K562 (cell line): Measurements from ENCODE around the gene CERS6. TPM values are rescaled to one million over a fixed set of nuclear protein-coding genes. Genes with fewer than 3 reads are reported as not detected.

Experiments used
- ASH1L ChIP-seq: fragments of 450-650 bp; IDR thresholded peaks from 2 replicates; pipeline ENCODE4 v1.6.1; 2018; ENCODE audit warnings: borderline replicate concordance, mild to moderate bottlenecking, low read depth; ENCODE audit not compliant: partially characterized antibody
- CCAR2 ChIP-seq: fragments of 200-400 bp; formaldehyde crosslinking; IDR thresholded peaks from 2 replicates; pipeline ENCODE4 v1.6.1; 2017; ENCODE audit warnings: mild to moderate bottlenecking, low read depth, low read length
- GTF2F1 ChIP-seq: IDR thresholded peaks from 2 replicates; pipeline ENCODE4 v1.6.1; 2011; ENCODE audit warnings: low read depth, low read length, improper control_type of control experiment
- ILK ChIP-seq: fragments of 450-650 bp; IDR thresholded peaks from 2 replicates; pipeline ENCODE4 v1.6.1; 2016; ENCODE audit warnings: missing genetic modification characterization, low read depth, mild to moderate bottlenecking, missing compliant biosample characterization, moderate library complexity, borderline replicate concordance
- KDM4B ChIP-seq, 2 experiments: fragments of 450-650 bp in 1 of 2; sonication (generic) in 1 of 2; IDR thresholded peaks; 2 replicates each; pipeline ENCODE4 v1.6.1; 2016 to 2017; ENCODE audit warnings: borderline replicate concordance in 2 of 2, antibody characterized with exemption in 1 of 2, low read depth in 1 of 2, mild to moderate bottlenecking in 1 of 2
- MTF1 ChIP-seq: fragments of 250-450 bp; sonication (Bioruptor Pico); IDR thresholded peaks from 2 replicates; pipeline ENCODE4 v1.9.0; 2021; ENCODE audit warnings: moderate library complexity, mild to moderate bottlenecking, inconsistent platforms, borderline replicate concordance
- NFE2 ChIP-seq: IDR thresholded peaks from 2 replicates; pipeline ENCODE4 v1.6.1; 2014; ENCODE audit warnings: antibody characterized with exemption, low read depth
- NR2C1 ChIP-seq, 2 experiments: fragments of 450-650 bp; IDR thresholded peaks; 2 replicates each; pipeline ENCODE4 v1.6.1; 2017; ENCODE audit warnings: mild to moderate bottlenecking in 2 of 2, antibody characterized with exemption in 1 of 2, inconsistent platforms in 1 of 2, missing compliant biosample characterization in 1 of 2, missing genetic modification characterization in 1 of 2
- RBM15 ChIP-seq: fragments of 200-400 bp; formaldehyde crosslinking; IDR thresholded peaks from 2 replicates; pipeline ENCODE4 v1.6.1; 2018; ENCODE audit warnings: mild to moderate bottlenecking, low read length, moderate library complexity; ENCODE audit not compliant: insufficient read depth
- RFX7 ChIP-seq: fragments of 250-450 bp; sonication (Bioruptor Pico); IDR thresholded peaks from 2 replicates; pipeline ENCODE4 v1.5.1; 2021; ENCODE audit warnings: mild to moderate bottlenecking
- SFPQ ChIP-seq: fragments of 200-400 bp; formaldehyde crosslinking; IDR thresholded peaks from 2 replicates; pipeline ENCODE4 v1.6.1; 2017; ENCODE audit warnings: mild to moderate bottlenecking, low read depth, low read length, moderate library complexity
- SNIP1 ChIP-seq: fragments of 450-650 bp; IDR thresholded peaks from 2 replicates; pipeline ENCODE4 v1.7.1; 2017; ENCODE audit warnings: low read depth, mild to moderate bottlenecking
- SP1 ChIP-seq: sonication (generic); formaldehyde crosslinking; IDR thresholded peaks from 2 replicates; pipeline ENCODE4 v1.8.1; 2022; ENCODE audit warnings: mild to moderate bottlenecking, missing genetic modification reagents
- TAL1 ChIP-seq: fragments of 450-650 bp; IDR thresholded peaks from 2 replicates; pipeline ENCODE4 v1.6.1; 2016; ENCODE audit warnings: mild to moderate bottlenecking
- ZC3H4 ChIP-seq: sonication (generic); formaldehyde crosslinking; IDR thresholded peaks from 2 replicates; pipeline ENCODE4 v1.9.0; 2021; ENCODE audit warnings: missing genetic modification reagents, borderline replicate concordance
- ZFP36 ChIP-seq: fragments of 150-350 bp; IDR thresholded peaks from 2 replicates; pipeline ENCODE4 v1.6.1; 2018; ENCODE audit warnings: low read length, low read depth; ENCODE audit not compliant: partially characterized antibody
- ZNF668 ChIP-seq: fragments of 250-450 bp; sonication (Bioruptor Pico); IDR thresholded peaks from 2 replicates; pipeline ENCODE4 v1.8.0; 2022; ENCODE audit warnings: mild to moderate bottlenecking, inconsistent platforms
- polyA plus RNA-seq, 8 experiments: library from polyadenylated mRNA; depleted of rRNA in 4 of 8; stranded (reverse) in 5 of 8; unstranded in 3 of 8; fragments of >200 nt; fragmentation: Nextera tagmentation in 2 of 8; fragmentation: Illumina TruSeq in 1 of 8; extraction: Ambion mirVana in 2 of 8; extraction: Trizol in 1 of 8; gene quantifications; 2 replicates each; pipeline versions ENCODE4 v1.2.1 to v1.2.3, GENCODE V29; 2011 to 2014; ENCODE audit warnings: inconsistent platforms in 1 of 8, missing spikeins in 1 of 8
- total RNA-seq, 7 experiments: library from RNA; depleted of rRNA in 6 of 7; stranded (reverse); fragments of >200 nt in 6 of 7; fragmentation: Illumina TruSeq in 2 of 7; extraction: Trizol in 2 of 7; gene quantifications; 2 replicates each; pipeline versions ENCODE4 v1.2.1 to v1.2.3, GENCODE V29; 2011 to 2021; ENCODE audit warnings: low replicate concordance in 1 of 7
- TF ChIP-seq, protein P1 (sequence below): sonication (generic); formaldehyde crosslinking; IDR thresholded peaks from 2 replicates; pipeline ENCODE4 v1.8.0; 2022; ENCODE audit warnings: missing genetic modification reagents, mild to moderate bottlenecking, borderline replicate concordance
- TF ChIP-seq, protein P2 (sequence below): sonication (generic); formaldehyde crosslinking; IDR thresholded peaks from 2 replicates; pipeline ENCODE4 v1.8.1; 2023; ENCODE audit warnings: missing genetic modification reagents, mild to moderate bottlenecking, borderline replicate concordance

The CERS6 gene
- total and polyA plus RNA-seq, 9 of the 15 experiments (the other 6 are each of a cell fraction or from before 2014, with no cell fraction given), result 1.6 to 13.6 (median 11.4) TPM

- no peak for TF ChIP-seq MTF1 (CRISPR knock-in tag)
- TF ChIP-seq, protein P1, sequence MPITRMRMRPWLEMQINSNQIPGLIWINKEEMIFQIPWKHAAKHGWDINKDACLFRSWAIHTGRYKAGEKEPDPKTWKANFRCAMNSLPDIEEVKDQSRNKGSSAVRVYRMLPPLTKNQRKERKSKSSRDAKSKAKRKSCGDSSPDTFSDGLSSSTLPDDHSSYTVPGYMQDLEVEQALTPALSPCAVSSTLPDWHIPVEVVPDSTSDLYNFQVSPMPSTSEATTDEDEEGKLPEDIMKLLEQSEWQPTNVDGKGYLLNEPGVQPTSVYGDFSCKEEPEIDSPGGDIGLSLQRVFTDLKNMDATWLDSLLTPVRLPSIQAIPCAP, result no peak
- TF ChIP-seq GTF2F1, result no peak
- TF ChIP-seq CCAR2, result no peak
- TF ChIP-seq, protein P2, sequence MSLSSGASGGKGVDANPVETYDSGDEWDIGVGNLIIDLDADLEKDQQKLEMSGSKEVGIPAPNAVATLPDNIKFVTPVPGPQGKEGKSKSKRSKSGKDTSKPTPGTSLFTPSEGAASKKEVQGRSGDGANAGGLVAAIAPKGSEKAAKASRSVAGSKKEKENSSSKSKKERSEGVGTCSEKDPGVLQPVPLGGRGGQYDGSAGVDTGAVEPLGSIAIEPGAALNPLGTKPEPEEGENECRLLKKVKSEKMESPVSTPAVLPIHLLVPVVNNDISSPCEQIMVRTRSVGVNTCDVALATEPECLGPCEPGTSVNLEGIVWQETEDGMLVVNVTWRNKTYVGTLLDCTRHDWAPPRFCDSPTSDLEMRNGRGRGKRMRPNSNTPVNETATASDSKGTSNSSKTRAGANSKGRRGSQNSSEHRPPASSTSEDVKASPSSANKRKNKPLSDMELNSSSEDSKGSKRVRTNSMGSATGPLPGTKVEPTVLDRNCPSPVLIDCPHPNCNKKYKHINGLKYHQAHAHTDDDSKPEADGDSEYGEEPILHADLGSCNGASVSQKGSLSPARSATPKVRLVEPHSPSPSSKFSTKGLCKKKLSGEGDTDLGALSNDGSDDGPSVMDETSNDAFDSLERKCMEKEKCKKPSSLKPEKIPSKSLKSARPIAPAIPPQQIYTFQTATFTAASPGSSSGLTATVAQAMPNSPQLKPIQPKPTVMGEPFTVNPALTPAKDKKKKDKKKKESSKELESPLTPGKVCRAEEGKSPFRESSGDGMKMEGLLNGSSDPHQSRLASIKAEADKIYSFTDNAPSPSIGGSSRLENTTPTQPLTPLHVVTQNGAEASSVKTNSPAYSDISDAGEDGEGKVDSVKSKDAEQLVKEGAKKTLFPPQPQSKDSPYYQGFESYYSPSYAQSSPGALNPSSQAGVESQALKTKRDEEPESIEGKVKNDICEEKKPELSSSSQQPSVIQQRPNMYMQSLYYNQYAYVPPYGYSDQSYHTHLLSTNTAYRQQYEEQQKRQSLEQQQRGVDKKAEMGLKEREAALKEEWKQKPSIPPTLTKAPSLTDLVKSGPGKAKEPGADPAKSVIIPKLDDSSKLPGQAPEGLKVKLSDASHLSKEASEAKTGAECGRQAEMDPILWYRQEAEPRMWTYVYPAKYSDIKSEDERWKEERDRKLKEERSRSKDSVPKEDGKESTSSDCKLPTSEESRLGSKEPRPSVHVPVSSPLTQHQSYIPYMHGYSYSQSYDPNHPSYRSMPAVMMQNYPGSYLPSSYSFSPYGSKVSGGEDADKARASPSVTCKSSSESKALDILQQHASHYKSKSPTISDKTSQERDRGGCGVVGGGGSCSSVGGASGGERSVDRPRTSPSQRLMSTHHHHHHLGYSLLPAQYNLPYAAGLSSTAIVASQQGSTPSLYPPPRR (CRISPR knock-in tag), result no peak
- no peak for TF ChIP-seq SFPQ
- 0 out of 2 replicates have a peak, but pooled peaks have one; percentile 24 for TF ChIP-seq NR2C1 (IDR thresholded peaks at IDR 0.05)
- TF ChIP-seq NR2C1 (tag; IDR thresholded peaks at IDR 0.05), result no peak
- no peak for TF ChIP-seq ZNF668 (CRISPR knock-in tag)
- no peak for TF ChIP-seq ASH1L
- TF ChIP-seq TAL1, result peak; percentile 77
- no peak for TF ChIP-seq SNIP1
- TF ChIP-seq ILK (tag), result no peak
- no peak for TF ChIP-seq ZFP36
- no peak for TF ChIP-seq RFX7 (CRISPR knock-in tag)
- TF ChIP-seq ZC3H4 (CRISPR knock-in tag), result no peak
- no peak for TF ChIP-seq RBM15
- peak; percentile 16; the same call in 1 of the 2 replicates for TF ChIP-seq NFE2
- 0 out of 2 replicates have a peak, but pooled peaks have one; percentile 27 for TF ChIP-seq SP1 (CRISPR knock-in tag)
- TF ChIP-seq KDM4B (IDR thresholded peaks at IDR 0.05; ENCODE audit: borderline replicate concordance in 2 of 2, low read depth in 1 of 2), result no peak
Measured at GRCh38 chr2:168685600-168686451, 229.8 kb downstream of the CERS6 start (continued).
